SU-DHL-6 (cell line): ENCODE data around the gene SLC38A1.

Source experiments
- H2AFZ ChIP-seq: fragments of 200-600 bp; sonication (generic); 2 replicates; pipeline ENCODE4 v1.6.1; 2014; ENCODE audit warnings: low read depth, mild to moderate bottlenecking, moderate library complexity, mixed read lengths, antibody characterized with exemption, low read length; ENCODE audit not compliant: severe bottlenecking
- H3F3A ChIP-seq: fragments of 200-600 bp; shearing (Covaris generic); 2 replicates; pipeline ENCODE4 v1.6.0; 2016; ENCODE audit warnings: antibody characterized with exemption, mild to moderate bottlenecking; ENCODE audit not compliant: insufficient read depth
- H3K27ac ChIP-seq: fragments of 200-600 bp; sonication (generic); 2 replicates; pipeline ENCODE4 v1.5.1; 2016; ENCODE audit warnings: low read depth, mild to moderate bottlenecking, low read length, moderate library complexity, mixed read lengths
- H3K27me3 ChIP-seq: fragments of 200-600 bp; sonication (generic), shearing (Covaris generic); 2 replicates; pipeline ENCODE4 v1.6.0; 2014; ENCODE audit warnings: mild to moderate bottlenecking, low read length
- H3K36me3 ChIP-seq: fragments of 200-600 bp; sonication (generic); 2 replicates; pipeline ENCODE4 v1.6.1; 2014; ENCODE audit warnings: mild to moderate bottlenecking, low read length, mixed read lengths
- H3K4me2 ChIP-seq: fragments of 300-600, 200-600 bp; shearing (Covaris generic), sonication (generic); 2 replicates; pipeline ENCODE4 v1.6.0; 2014; ENCODE audit warnings: low read length, low read depth, mild to moderate bottlenecking; ENCODE audit not compliant: poor library complexity, severe bottlenecking
- H3K4me3 ChIP-seq: fragments of 200-600 bp; sonication (generic); 2 replicates; pipeline ENCODE4 v1.5.1; 2014; ENCODE audit warnings: antibody characterized with exemption, low read length, mild to moderate bottlenecking, mixed read lengths; ENCODE audit not compliant: insufficient read depth, poor library complexity, severe bottlenecking
- H3K79me2 ChIP-seq: fragments of 200-600 bp; sonication (generic); 2 replicates; pipeline ENCODE4 v1.6.1; 2014; ENCODE audit warnings: mild to moderate bottlenecking, low read length, moderate library complexity; ENCODE audit not compliant: insufficient read depth
- H3K9ac ChIP-seq: fragments of 200-600 bp; sonication (generic); 2 replicates; pipeline ENCODE4 v1.7.0; 2014; ENCODE audit warnings: mild to moderate bottlenecking, low read length
- H3K9me2 ChIP-seq: fragments of 200-600 bp; sonication (generic); replicated peaks from 2 replicates; pipeline ENCODE4 v1.6.1; 2014; ENCODE audit warnings: low read length; ENCODE audit not compliant: insufficient read depth
- H3K9me3 ChIP-seq: fragments of 200-600 bp; sonication (generic); 2 replicates; pipeline ENCODE4 v1.6.1; 2014; ENCODE audit warnings: low read length, mixed read lengths; ENCODE audit not compliant: insufficient read depth
- H4K20me1 ChIP-seq: fragments of 200-600 bp; sonication (generic); 2 replicates; pipeline ENCODE4 v1.6.1; 2014; ENCODE audit warnings: low read depth, mild to moderate bottlenecking, antibody characterized with exemption, low read length, moderate library complexity, mixed read lengths
- CTCF ChIP-seq: fragments of 200-600 bp; sonication (generic); IDR thresholded peaks from one replicate; pipeline ENCODE4 v1.5.1; 2017; ENCODE audit warnings: antibody characterized with exemption, mild to moderate bottlenecking, low read length, moderate library complexity; ENCODE audit not compliant: insufficient read depth, poor library complexity, severe bottlenecking
- EZH2phosphoT487 ChIP-seq: fragments of 200-600 bp; sonication (generic), shearing (Covaris generic); conservative IDR thresholded peaks from 2 replicates; pipeline ENCODE4 v1.6.1; 2018; ENCODE audit warnings: mild to moderate bottlenecking, antibody characterized with exemption, low read length, moderate library complexity, mixed read lengths

The SLC38A1 gene

GRCh38 chr12:46168426-46168825 lies 100.4 kb downstream of the SLC38A1 start:
- no peaks in the 10 kb centered on the region for H3K36me3 ChIP-seq
- H3K9ac ChIP-seq: no peak overlapping the region
- TF ChIP-seq EZH2phosphoT487: no peak
- no peak for TF ChIP-seq CTCF

GRCh38 chr12:46167412-46167811 lies 101.4 kb downstream of the SLC38A1 start:
- TF ChIP-seq CTCF (no peak), EZH2phosphoT487 (no peak)
- H3K9me2 ChIP-seq: no peaks in the 10 kb centered on the region
- H3K79me2 ChIP-seq: no peaks in the 10 kb centered on the region
- H4K20me1 ChIP-seq: no peaks in the 10 kb centered on the region
- no peaks in the 10 kb centered on the region for H3K9me3 ChIP-seq
- H3K4me2 ChIP-seq: no peak overlapping the region
- no peaks in the 10 kb centered on the region for H3K27me3 ChIP-seq
- H3K36me3 ChIP-seq: no peaks in the 10 kb centered on the region
- H2AFZ ChIP-seq: no peak overlapping the region
- no peak overlapping the region for H3K4me3 ChIP-seq
- H3F3A ChIP-seq: no peaks in the 10 kb centered on the region
- H3K9ac ChIP-seq: no peak overlapping the region
- no peak overlapping the region for H3K27ac ChIP-seq

More at GRCh38 chr12:46168426-46168825, 100.4 kb downstream of the SLC38A1 start:
- Histone ChIP-seq H3K79me2 (no peaks in the 10 kb centered on the region), H4K20me1 (no peaks in the 10 kb centered on the region), H3F3A (no peaks in the 10 kb centered on the region), H2AFZ (no peak overlapping the region), H3K9me2 (no peaks in the 10 kb centered on the region), H3K4me2 (no peak overlapping the region), H3K4me3 (no peak overlapping the region), H3K27me3 (no peaks in the 10 kb centered on the region), H3K9me3 (no peaks in the 10 kb centered on the region), H3K27ac (no peak overlapping the region)

- Histone ChIP-seq H2AFZ (no peak overlapping the region), H3K36me3 (no peaks in the 10 kb centered on the region), H3K9ac (no peak overlapping the region), H3K9me2 (no peaks in the 10 kb centered on the region), H3K9me3 (no peaks in the 10 kb centered on the region), H3K4me3 (no peak overlapping the region), H3F3A (no peaks in the 10 kb centered on the region), H3K27ac (no peak overlapping the region), H3K4me2 (no peak overlapping the region), H3K79me2 (no peaks in the 10 kb centered on the region), H4K20me1 (no peaks in the 10 kb centered on the region), H3K27me3 (no peaks in the 10 kb centered on the region)
- no peak for TF ChIP-seq CTCF
- no peak for TF ChIP-seq EZH2phosphoT487
These were observed 103.7 kb downstream of the SLC38A1 start for GRCh38 chr12:46165191-46165590.
